Osteoblast (primary cell): ENCODE results near the gene UTF1. TPM values are rescaled to one million over a fixed set of nuclear protein-coding genes. Genes with fewer than 3 reads are reported as not detected.

Experiments
- DNase-seq: peaks from one replicate; pipeline ENCODE4 v3.0.0; 2011; ENCODE audit warnings: low spot score, mixed read lengths; ENCODE audit not compliant: insufficient read length; ENCODE audit errors: missing footprints
- H2AFZ ChIP-seq: 2 replicates; pipeline ENCODE4 v1.6.0; 2011; ENCODE audit warnings: mild to moderate bottlenecking, low read length
- H3K27ac ChIP-seq: 2 replicates; pipeline ENCODE4 v1.5.1; 2011; ENCODE audit warnings: mild to moderate bottlenecking, low read depth, low read length, moderate library complexity
- H3K27me3 ChIP-seq: 2 replicates; pipeline ENCODE4 v1.6.0; 2012; ENCODE audit warnings: mild to moderate bottlenecking, control low read depth, inconsistent platforms, low read length, moderate library complexity; ENCODE audit not compliant: insufficient read depth
- H3K36me3 ChIP-seq: 2 replicates; pipeline ENCODE4 v1.5.1; 2011; ENCODE audit warnings: mild to moderate bottlenecking, low read length, control low read depth, moderate library complexity; ENCODE audit not compliant: insufficient read depth
- H3K4me1 ChIP-seq: 2 replicates; pipeline ENCODE4 v1.5.1; 2011; ENCODE audit warnings: mild to moderate bottlenecking, low read length, control low read depth, moderate library complexity; ENCODE audit not compliant: insufficient read depth
- H3K4me2 ChIP-seq: 2 replicates; pipeline ENCODE4 v1.6.0; 2011; ENCODE audit warnings: mild to moderate bottlenecking, low read length; ENCODE audit not compliant: insufficient read depth
- H3K4me3 ChIP-seq: fragments of 200-600 bp; sonication (generic); 3 replicates; pipeline ENCODE4 v1.5.1; 2012; ENCODE audit warnings: mild to moderate bottlenecking, low read length, inconsistent platforms; ENCODE audit not compliant: insufficient read depth
- H3K79me2 ChIP-seq: 2 replicates; pipeline ENCODE4 v1.6.0; 2012; ENCODE audit warnings: mild to moderate bottlenecking, low read length, control low read depth, inconsistent platforms; ENCODE audit not compliant: insufficient read depth
- H3K9me3 ChIP-seq: 2 replicates; pipeline ENCODE4 v1.5.1; 2011; ENCODE audit warnings: low read depth, low read length, control low read depth
- H4K20me1 ChIP-seq: 2 replicates; pipeline ENCODE4 v1.6.0; 2012; ENCODE audit warnings: mild to moderate bottlenecking, low read length, control low read depth; ENCODE audit not compliant: insufficient read depth
- total RNA-seq: library from RNA; depleted of rRNA; stranded (reverse); fragments of >200 nt; gene quantifications from 2 replicates; pipeline ENCODE4 v1.2.3, GENCODE V29; 2012
- TF ChIP-seq, protein P1 (sequence below): IDR thresholded peaks from 2 replicates; pipeline ENCODE4 v1.5.1; 2011; ENCODE audit warnings: mild to moderate bottlenecking, low read depth, low read length, moderate library complexity; ENCODE audit errors: extremely low read depth

Gene UTF1
- total RNA-seq, 1 donor = not detected

DNA sequence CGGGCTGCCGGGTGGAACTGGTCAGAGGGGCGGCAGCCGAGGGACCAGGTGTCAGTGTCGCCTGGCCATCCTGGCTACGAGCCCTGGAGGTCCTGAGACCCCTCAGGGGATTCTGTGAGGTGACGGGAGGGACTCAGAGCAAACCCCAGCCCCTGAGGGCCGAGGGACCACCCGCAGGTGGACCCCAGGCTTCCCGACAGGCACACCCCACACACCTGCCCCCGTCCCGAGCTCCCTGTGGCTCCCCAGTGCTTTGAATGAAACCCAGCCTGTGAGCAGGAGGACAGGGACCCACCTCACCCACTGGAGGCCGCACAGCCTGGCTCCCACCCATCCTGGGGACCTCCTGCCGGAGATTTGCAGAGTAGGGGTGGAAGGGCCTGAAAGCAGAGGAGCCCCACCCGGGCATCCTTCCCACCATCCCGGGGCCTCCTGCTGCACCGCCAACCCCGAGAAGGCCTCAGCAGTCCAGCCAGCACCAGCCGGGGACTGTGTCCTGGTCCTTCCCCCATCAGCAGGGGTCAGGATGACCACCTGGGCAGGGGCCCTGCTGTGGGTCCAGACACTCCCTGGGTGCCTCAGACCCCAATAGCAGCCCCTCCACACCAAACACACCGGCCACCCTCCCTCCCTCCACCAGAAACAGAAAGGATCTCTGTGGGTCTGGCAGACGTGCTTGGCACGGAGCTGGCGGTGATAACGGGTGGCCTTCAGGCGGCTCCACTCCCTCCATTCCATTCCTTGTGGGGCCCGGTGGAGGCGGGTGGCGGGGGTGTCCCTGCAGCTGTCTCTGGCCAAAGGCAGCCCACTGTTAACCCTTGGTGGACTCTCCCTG lies 21.6 kb downstream of the UTF1 start:
- no peaks in the 10 kb centered on the region for H3K79me2 ChIP-seq
- H3K36me3 ChIP-seq = no peaks in the 10 kb centered on the region
- TF ChIP-seq, protein P1, sequence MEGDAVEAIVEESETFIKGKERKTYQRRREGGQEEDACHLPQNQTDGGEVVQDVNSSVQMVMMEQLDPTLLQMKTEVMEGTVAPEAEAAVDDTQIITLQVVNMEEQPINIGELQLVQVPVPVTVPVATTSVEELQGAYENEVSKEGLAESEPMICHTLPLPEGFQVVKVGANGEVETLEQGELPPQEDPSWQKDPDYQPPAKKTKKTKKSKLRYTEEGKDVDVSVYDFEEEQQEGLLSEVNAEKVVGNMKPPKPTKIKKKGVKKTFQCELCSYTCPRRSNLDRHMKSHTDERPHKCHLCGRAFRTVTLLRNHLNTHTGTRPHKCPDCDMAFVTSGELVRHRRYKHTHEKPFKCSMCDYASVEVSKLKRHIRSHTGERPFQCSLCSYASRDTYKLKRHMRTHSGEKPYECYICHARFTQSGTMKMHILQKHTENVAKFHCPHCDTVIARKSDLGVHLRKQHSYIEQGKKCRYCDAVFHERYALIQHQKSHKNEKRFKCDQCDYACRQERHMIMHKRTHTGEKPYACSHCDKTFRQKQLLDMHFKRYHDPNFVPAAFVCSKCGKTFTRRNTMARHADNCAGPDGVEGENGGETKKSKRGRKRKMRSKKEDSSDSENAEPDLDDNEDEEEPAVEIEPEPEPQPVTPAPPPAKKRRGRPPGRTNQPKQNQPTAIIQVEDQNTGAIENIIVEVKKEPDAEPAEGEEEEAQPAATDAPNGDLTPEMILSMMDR = no peak
- no peaks in the 10 kb centered on the region for H4K20me1 ChIP-seq
- no peak overlapping the region for H3K27ac ChIP-seq
- no peaks in the 10 kb centered on the region for H3K4me1 ChIP-seq
- no peak overlapping the region for H3K4me2 ChIP-seq
- H2AFZ ChIP-seq = no peak overlapping the region
- H3K4me3 ChIP-seq = no peak overlapping the region
- H3K27me3 ChIP-seq = peaks cover 22% of the 10 kb centered on the region
- DNase-seq = no peak
- no peaks in the 10 kb centered on the region for H3K9me3 ChIP-seq

DNA sequence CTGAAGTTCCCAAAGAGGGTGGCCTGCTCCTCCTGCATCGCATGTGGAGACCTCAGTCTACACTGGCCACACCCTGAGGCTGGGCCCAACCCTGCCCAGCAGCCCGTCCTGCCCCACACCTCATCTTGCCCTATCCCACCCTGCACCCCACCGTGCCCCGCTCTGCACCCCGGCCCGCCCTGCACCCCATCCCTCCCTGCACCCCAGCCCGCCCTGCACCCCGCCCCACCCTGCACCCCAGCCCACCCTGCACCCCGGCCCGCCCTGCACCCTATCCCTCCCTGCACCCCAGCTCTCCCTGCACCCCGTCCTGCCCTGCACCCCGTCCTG lies 22.2 kb downstream of the UTF1 start:
- no peaks in the 10 kb centered on the region for H3K79me2 ChIP-seq
- no peaks in the 10 kb centered on the region for H3K9me3 ChIP-seq
- no peak overlapping the region for H3K27ac ChIP-seq
- H3K4me1 ChIP-seq = no peaks in the 10 kb centered on the region
- H4K20me1 ChIP-seq = no peaks in the 10 kb centered on the region
- no peak for DNase-seq
- H3K4me2 ChIP-seq = no peak overlapping the region
- TF ChIP-seq, protein P1 = no peak
- no peak overlapping the region for H2AFZ ChIP-seq
- peaks cover 16% of the 10 kb centered on the region for H3K27me3 ChIP-seq
- no peak overlapping the region for H3K4me3 ChIP-seq
- no peaks in the 10 kb centered on the region for H3K36me3 ChIP-seq

DNA sequence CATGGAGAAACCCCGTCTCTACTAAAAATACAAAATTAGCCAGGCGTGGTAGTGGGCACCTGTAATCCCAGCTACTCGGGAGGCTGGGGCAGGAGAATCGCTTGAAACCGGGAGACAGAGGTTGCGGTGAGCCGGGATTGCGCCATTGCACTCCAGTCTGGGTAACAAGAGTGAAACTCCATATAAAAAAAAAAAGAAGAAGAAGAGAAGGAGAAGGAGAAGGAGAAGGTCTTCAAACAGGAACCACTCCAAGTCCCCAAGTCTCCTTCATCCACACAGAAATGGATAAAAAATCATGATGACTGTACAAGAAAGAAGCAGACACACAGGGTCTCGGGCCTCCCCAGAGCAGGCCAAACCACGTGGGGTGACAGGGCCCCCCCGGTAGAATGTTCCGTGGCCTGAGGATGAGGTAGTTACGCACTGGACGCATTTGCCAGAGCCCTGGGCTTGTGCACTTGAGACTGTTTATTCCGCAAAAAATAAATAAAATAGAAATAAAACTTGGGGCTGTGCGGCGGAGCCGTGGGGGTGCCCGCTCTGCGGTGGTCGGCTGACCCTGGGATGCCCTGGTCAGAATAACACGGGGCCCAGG lies 23.4 kb downstream of the UTF1 start:
- H3K27ac ChIP-seq = no peak overlapping the region
- no peaks in the 10 kb centered on the region for H3K79me2 ChIP-seq
- TF ChIP-seq, protein P1 = no peak
- peaks cover 11% of the 10 kb centered on the region for H3K27me3 ChIP-seq
- H3K9me3 ChIP-seq = no peaks in the 10 kb centered on the region
- H3K36me3 ChIP-seq = no peaks in the 10 kb centered on the region
- DNase-seq = no peak
- no peak overlapping the region for H2AFZ ChIP-seq
- H3K4me2 ChIP-seq = no peak overlapping the region
- H4K20me1 ChIP-seq = no peaks in the 10 kb centered on the region
- no peak overlapping the region for H3K4me3 ChIP-seq
- H3K4me1 ChIP-seq = peaks cover 3% of the 10 kb centered on the region

DNA sequence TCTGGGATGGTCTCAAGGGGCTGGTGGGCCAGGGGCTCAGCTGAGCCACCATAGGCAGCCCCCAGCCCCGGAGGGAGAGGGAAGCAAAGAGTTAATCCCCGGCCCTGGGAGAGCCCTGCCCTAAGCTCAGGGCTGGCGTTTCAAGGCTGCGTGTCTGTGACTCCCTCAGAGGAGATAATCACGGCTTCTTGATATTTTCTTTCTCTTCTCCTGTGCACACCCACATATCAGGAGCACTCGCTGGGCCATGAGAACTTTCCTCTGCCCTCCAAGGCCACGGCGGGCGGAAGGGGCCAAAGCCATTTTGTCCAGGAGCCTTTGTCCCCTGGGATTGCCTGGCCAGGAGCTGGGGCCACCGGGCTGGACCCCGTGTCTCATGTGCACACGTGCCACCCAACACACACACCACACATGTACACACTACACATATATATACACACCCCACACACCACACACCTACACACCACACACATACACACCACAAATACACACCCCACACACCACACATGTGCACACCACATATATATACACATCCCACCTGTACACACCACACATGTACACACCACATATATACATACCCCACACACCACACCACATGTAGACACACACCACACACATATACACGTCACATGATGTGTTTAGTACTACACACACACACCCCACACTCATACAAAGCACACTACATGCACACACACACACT lies 24.6 kb downstream of the UTF1 start:
- no peak overlapping the region for H3K4me3 ChIP-seq
- H3K4me2 ChIP-seq = no peak overlapping the region
- no peaks in the 10 kb centered on the region for H3K9me3 ChIP-seq
- H2AFZ ChIP-seq = no peak overlapping the region
- H3K79me2 ChIP-seq = no peaks in the 10 kb centered on the region
- TF ChIP-seq, protein P1 = no peak
- peaks cover 10% of the 10 kb centered on the region for H3K27me3 ChIP-seq
- no peak overlapping the region for H3K27ac ChIP-seq
- no peaks in the 10 kb centered on the region for H4K20me1 ChIP-seq
- no peaks in the 10 kb centered on the region for H3K36me3 ChIP-seq
- H3K4me1 ChIP-seq = peaks cover 13% of the 10 kb centered on the region
- no peak for DNase-seq
